HepG2 (cell line): ENCODE measurements around the gene CAMK1. TPM values are rescaled to one million over a fixed set of nuclear protein-coding genes. Genes with fewer than 3 reads are reported as not detected.

ENCODE experiments used
- ATAC-seq: fragments of 200-7000 bp; cut with Tn5 transposase; 3 replicates; pipeline ENCODE4 v1.9.1; 2020; ENCODE audit warnings: mild to moderate bottlenecking, moderate library complexity
- BruUV-seq: library from RNA; stranded (reverse); fragments of 400-500 nt; replicated peaks from 2 replicates; lab custom pipeline; 2021; lab: Mats Ljungman, UMichigan
- CTCF ChIA-PET: fragments of 300-600 bp; formaldehyde crosslinking; extraction: SDS; loops from one replicate; lab custom pipeline; 2021; ENCODE audit warnings: low total read pairs, inconsistent platforms, low intra/inter-chr PET ratio; lab: Yijun Ruan, JAX
- POLR2A ChIA-PET: fragments of 350-600 bp; sonication (Branson Sonifier 250); formaldehyde crosslinking; loops from one replicate; lab custom pipeline; 2020; ENCODE audit warnings: antibody characterized with exemption, inconsistent platforms; lab: Yijun Ruan, JAX
- DNase-seq: peaks from one replicate; pipeline ENCODE4 v3.0.0-alpha.2; 2015; ENCODE audit warnings: low spot score
- FAIRE-seq: peaks from 3 replicates; lab custom pipeline; 2011; peaks lifted over from hg19 to GRCh38; lab: Jason Lieb, UNC
- H2AFZ ChIP-seq: one replicate; pipeline ENCODE4 v1.6.1; 2011; ENCODE audit warnings: low read length, inconsistent platforms
- H3K27ac ChIP-seq: fragments of 300-600 bp; 3 replicates; pipeline ENCODE4 v1.8.0; 2011; ENCODE audit warnings: mixed run types, mild to moderate bottlenecking, mixed read lengths, low read length, inconsistent platforms; ENCODE audit not compliant: insufficient read depth; ENCODE audit errors: extremely low read length
- H3K27me3 ChIP-seq, 2 experiments: fragments of 200-600 bp in 1 of 2; 2 replicates in 1 of 2; 3 replicates in 1 of 2; pipeline versions ENCODE4 v1.6.0 to v1.8.0; 2011; ENCODE audit warnings: low read length in 2 of 2, mild to moderate bottlenecking in 2 of 2, moderate library complexity in 2 of 2, inconsistent platforms in 1 of 2; ENCODE audit not compliant: insufficient read depth in 2 of 2, control insufficient read depth in 1 of 2
- H3K36me3 ChIP-seq, 2 experiments: fragments of 200-600 bp in 1 of 2; replicated peaks in 1 of 2; 2 replicates in 1 of 2; 3 replicates in 1 of 2; pipeline versions ENCODE4 v1.5.1 to v1.8.0; 2011; ENCODE audit warnings: low read length in 2 of 2, inconsistent platforms in 1 of 2; ENCODE audit not compliant: insufficient read depth in 2 of 2, control insufficient read depth in 1 of 2
- H3K4me1 ChIP-seq: 2 replicates; pipeline ENCODE4 v1.5.1; 2012; ENCODE audit warnings: low read length, inconsistent platforms; ENCODE audit not compliant: insufficient read depth
- H3K4me2 ChIP-seq: 2 replicates; pipeline ENCODE4 v1.6.0; 2011; ENCODE audit warnings: low read depth, low read length, inconsistent platforms
- H3K4me3 ChIP-seq, 3 experiments: fragments of 200-600 bp in 1 of 3; sonication (generic), shearing (Covaris generic) in 1 of 3; replicated peaks in 1 of 3; 2 replicates each; pipeline ENCODE4 v1.5.1; 2011 to 2016; ENCODE audit warnings: low read length in 3 of 3, inconsistent platforms in 2 of 3, low read depth in 2 of 3, mild to moderate bottlenecking in 2 of 3, control low read depth in 1 of 3, mixed read lengths in 1 of 3; ENCODE audit not compliant: insufficient read depth in 1 of 3
- H3K79me2 ChIP-seq: one replicate; pipeline ENCODE4 v1.6.1; 2011; ENCODE audit warnings: low read length, inconsistent platforms; ENCODE audit not compliant: insufficient read depth
- H3K9ac ChIP-seq: 2 replicates; pipeline ENCODE4 v1.6.0; 2011; ENCODE audit warnings: mild to moderate bottlenecking, low read depth, low read length, inconsistent platforms; ENCODE audit not compliant: insufficient read depth
- H3K9me3 ChIP-seq: 2 replicates; pipeline ENCODE4 v1.5.1; 2012; ENCODE audit warnings: mild to moderate bottlenecking, low read length
- H4K20me1 ChIP-seq: 2 replicates; pipeline ENCODE4 v1.6.0; 2011; ENCODE audit warnings: inconsistent platforms, mild to moderate bottlenecking, low read length, moderate library complexity; ENCODE audit not compliant: insufficient read depth
- ARNT2 ChIP-seq: sonication (generic); formaldehyde crosslinking; IDR thresholded peaks from 2 replicates; pipeline ENCODE4 v1.8.0; 2022; ENCODE audit warnings: mild to moderate bottlenecking, low read depth, missing genetic modification reagents, moderate library complexity
- ARNTL ChIP-seq: sonication (generic); formaldehyde crosslinking; IDR thresholded peaks from 2 replicates; pipeline ENCODE4 v1.4.0; 2020; ENCODE audit warnings: mild to moderate bottlenecking, missing genetic modification reagents
- ATF3 ChIP-seq: sonication (generic); formaldehyde crosslinking; IDR thresholded peaks from 2 replicates; pipeline ENCODE4 v1.4.0; 2020; ENCODE audit warnings: missing genetic modification reagents
- CHD4 ChIP-seq: fragments of 200-600 bp; sonication (generic); IDR thresholded peaks from 2 replicates; pipeline ENCODE4 v1.7.0; 2017; ENCODE audit warnings: mild to moderate bottlenecking, low read length, borderline replicate concordance
- CTCF ChIP-seq: sonication (generic); formaldehyde crosslinking; IDR thresholded peaks from 2 replicates; pipeline ENCODE4 v1.5.0; 2020; ENCODE audit warnings: mild to moderate bottlenecking, missing genetic modification reagents, moderate library complexity
- FOXA1 ChIP-seq, 2 experiments: fragments of 450-650 bp in 1 of 2; sonication (generic) in 1 of 2; formaldehyde crosslinking in 1 of 2; IDR thresholded peaks; 2 replicates each; pipeline versions ENCODE4 v1.4.0 to v1.6.1; 2016 to 2020; ENCODE audit warnings: missing genetic modification reagents in 1 of 2
- HOXA3 ChIP-seq: sonication (generic); formaldehyde crosslinking; IDR thresholded peaks from 2 replicates; pipeline ENCODE4 v1.5.0; 2020; ENCODE audit warnings: missing genetic modification reagents
- HOXD1 ChIP-seq: sonication (generic); formaldehyde crosslinking; IDR thresholded peaks from 2 replicates; pipeline ENCODE4 v1.5.0; 2020; ENCODE audit warnings: missing genetic modification reagents
- MED8 ChIP-seq: sonication (generic); formaldehyde crosslinking; IDR thresholded peaks from 2 replicates; pipeline ENCODE4 v1.8.1; 2023; ENCODE audit warnings: mild to moderate bottlenecking, missing genetic modification reagents; ENCODE audit not compliant: insufficient replicate concordance
- MIXL1 ChIP-seq: IDR thresholded peaks from 2 replicates; pipeline ENCODE4 v1.6.1; 2016
- SAFB2 ChIP-seq: sonication (generic); formaldehyde crosslinking; IDR thresholded peaks from 2 replicates; pipeline ENCODE4 v1.5.1; 2020; ENCODE audit warnings: missing genetic modification reagents, low read depth, mild to moderate bottlenecking, borderline replicate concordance
- SMAD3 ChIP-seq: sonication (generic); formaldehyde crosslinking; IDR thresholded peaks from 2 replicates; pipeline ENCODE4 v1.4.0; 2020; ENCODE audit warnings: missing genetic modification reagents
- TFE3 ChIP-seq: IDR thresholded peaks from 2 replicates; pipeline ENCODE4 v1.6.1; 2016
- ZNF12 ChIP-seq: sonication (generic); formaldehyde crosslinking; IDR thresholded peaks from 2 replicates; pipeline ENCODE4 v1.5.0; 2020; ENCODE audit warnings: missing genetic modification reagents
- ZNF510 ChIP-seq: sonication (generic); formaldehyde crosslinking; IDR thresholded peaks from 2 replicates; pipeline ENCODE4 v1.4.0; 2020; ENCODE audit warnings: low read depth, mild to moderate bottlenecking, missing genetic modification reagents
- ZNF512B ChIP-seq: sonication (generic); formaldehyde crosslinking; IDR thresholded peaks from 2 replicates; pipeline ENCODE4 v1.5.1; 2020; ENCODE audit warnings: missing genetic modification reagents, mild to moderate bottlenecking, borderline replicate concordance
- ZNF530 ChIP-seq: sonication (generic); formaldehyde crosslinking; IDR thresholded peaks from 2 replicates; pipeline ENCODE4 v1.5.0; 2020; ENCODE audit warnings: low read depth, mild to moderate bottlenecking, missing genetic modification reagents
- ZNF577 ChIP-seq: sonication (generic); formaldehyde crosslinking; IDR thresholded peaks from 2 replicates; pipeline ENCODE4 v1.4.0; 2020; ENCODE audit warnings: mild to moderate bottlenecking, low read depth, missing genetic modification reagents, borderline replicate concordance
- WGBS: methylation state at CpG from one replicate; pipeline ENCODE4 v1.1.6; 2017; ENCODE audit warnings: low lambda C conversion rate; 5-methylcytosine and 5-hydroxymethylcytosine counted together
- in situ Hi-C: cut with HindIII; loops from 2 replicates; pipeline ENCODE4 v1.10.0; 2017; ENCODE audit warnings: low pct_unique_long_range_greater_than_20kb; ENCODE audit not compliant: extremely low pct_ligation_motif_present
- intact Hi-C: fragments of 100-400 bp; cut with micrococcal nuclease; formaldehyde crosslinking; loops from one replicate; pipeline ENCODE4 v1.10.0; 2022; ENCODE audit not compliant: unreplicated experiment
- polyA plus RNA-seq, 8 experiments: library from polyadenylated mRNA; depleted of rRNA in 3 of 8; stranded (reverse) in 7 of 8; unstranded in 1 of 8; fragments of >200 nt; fragmentation: Illumina TruSeq in 4 of 8; extraction: Trizol in 4 of 8; gene quantifications; 2 replicates each; pipeline versions ENCODE4 v1.2.1 to v1.2.3, GENCODE V29; 2011 to 2016; ENCODE audit warnings: low read depth in 4 of 8, missing spikeins in 1 of 8, mixed read lengths in 1 of 8; ENCODE audit not compliant: insufficient read depth in 1 of 8
- total RNA-seq, 5 experiments: library from RNA; depleted of rRNA; stranded (reverse); fragments of >200 nt; fragmentation: Illumina TruSeq; extraction: Trizol; gene quantifications; 2 replicates each; pipeline ENCODE4 v1.2.3, GENCODE V29; 2016; ENCODE audit warnings: low read depth in 1 of 5

The CAMK1 gene
- total and polyA plus RNA-seq, 2 of the 13 experiments (the other 11 are each of a cell fraction or from before 2014, with no cell fraction given), result 26.4 to 53.3 TPM

GRCh38 chr3:9730657-9731205 is 39.0 kb downstream of the CAMK1 start (continued):
- TF ChIP-seq ZNF12 (no peak), HOXD1 (peak; percentile 1; the same call in 1 of the 2 replicates), SAFB2 (CRISPR knock-in tag) (0 out of 2 replicates have a peak, but pooled peaks have one; percentile 6), CHD4 (no peak)

GRCh38 chr3:9729419-9729818 is 40.3 kb downstream of the CAMK1 start:
- WGBS, result no CpG with 5 or more reads among the region's 10 CpGs
- TF ChIP-seq CTCF (CRISPR knock-in tag), result no peak
- TF ChIP-seq ATF3 (CRISPR knock-in tag), result no peak
- no peak for TF ChIP-seq SMAD3
- no peak for TF ChIP-seq MED8 (CRISPR knock-in tag)
- TF ChIP-seq ARNTL, result no peak
- no peak for TF ChIP-seq TFE3 (CRISPR knock-in tag)
- TF ChIP-seq ZNF577 (CRISPR knock-in tag), result no peak
- TF ChIP-seq ZNF510, result no peak
- TF ChIP-seq ARNT2 (CRISPR knock-in tag), result no peak
- no peak for TF ChIP-seq MIXL1
- no peak for TF ChIP-seq ZNF512B
- TF ChIP-seq FOXA1 (IDR thresholded peaks at IDR 0.05), result no peak
- TF ChIP-seq FOXA1 (CRISPR knock-in tag; IDR thresholded peaks at IDR 0.05), result no peak
- TF ChIP-seq HOXA3 (CRISPR knock-in tag), result no peak
- no peak for TF ChIP-seq ZNF530

More at GRCh38 chr3:9729419-9729818, 40.3 kb downstream of the CAMK1 start:
- peaks cover 31% of the 10 kb centered on the region for H3K4me1 ChIP-seq
- CTCF ChIA-PET, result no interaction called here
- DNase-seq, result no peak
- H3K9ac ChIP-seq, result no peak overlapping the region
- no TSS peak for BruUV-seq
- peaks cover 6% of the 10 kb centered on the region for H4K20me1 ChIP-seq
- peaks cover 24% of the 10 kb centered on the region for H3K79me2 ChIP-seq
- ATAC-seq, result no peak
- no peaks in the 10 kb centered on the region; a peak in 1 of 5 replicates for H3K27me3 ChIP-seq
- no peak overlapping the region for H3K27ac ChIP-seq
- no peak for FAIRE-seq
- POLR2A ChIA-PET, result interaction anchor here (4.3 kb wide), 1 partner anchor 21 kb away, joined by 40 read pairs; the partner anchor contains the start of gene OGG1
- no peak overlapping the region for H2AFZ ChIP-seq
- H3K4me2 ChIP-seq, result no peak overlapping the region
- H3K36me3 ChIP-seq, result peaks cover under 1 to 14% of the 10 kb centered on the region in 2 experiments; a peak in 4 of 5 replicates
- intact Hi-C loops, result no loop called here
- in situ Hi-C loops, result loop anchor here (5.0 kb wide), 1 partner anchor 227 kb away; no protein-coding TSS in a partner anchor
- H3K4me3 ChIP-seq, result no peak overlapping the region
- no peaks in the 10 kb centered on the region for H3K9me3 ChIP-seq
